Neural cell (in vitro differentiated cells): ENCODE measurements around the gene MGAT5. TPM values are rescaled to one million over a fixed set of nuclear protein-coding genes. Genes with fewer than 3 reads are reported as not detected.

ENCODE experiments used
- H2AFZ ChIP-seq: fragments of 200-600, 300-800 bp; sonication (generic), shearing (Covaris generic); 2 replicates; pipeline ENCODE4 v1.6.0; 2014; ENCODE audit warnings: low read depth, mild to moderate bottlenecking, antibody characterized with exemption, low read length, moderate library complexity
- H3F3A ChIP-seq: fragments of 200-600 bp; shearing (Covaris generic); 2 replicates; pipeline ENCODE4 v1.6.1; 2016; ENCODE audit warnings: mild to moderate bottlenecking, moderate library complexity, mixed read lengths, antibody characterized with exemption, low read length; ENCODE audit not compliant: insufficient read depth, poor library complexity, severe bottlenecking
- H3K27ac ChIP-seq: fragments of 200-600, 300-800 bp; sonication (generic), shearing (Covaris generic); 2 replicates; pipeline ENCODE4 v1.5.1; 2014; ENCODE audit warnings: mild to moderate bottlenecking, low read length, moderate library complexity
- H3K27me3 ChIP-seq: fragments of 300-800, 200-600 bp; sonication (generic), shearing (Covaris generic); 2 replicates; pipeline ENCODE4 v1.6.0; 2014; ENCODE audit warnings: mild to moderate bottlenecking, low read depth, low read length, moderate library complexity; ENCODE audit not compliant: insufficient read depth
- H3K36me3 ChIP-seq: fragments of 300-800, 200-600 bp; sonication (generic), shearing (Covaris generic); 2 replicates; pipeline ENCODE4 v1.5.1; 2014; ENCODE audit warnings: mild to moderate bottlenecking, antibody characterized with exemption, low read length, moderate library complexity; ENCODE audit not compliant: insufficient read depth
- H3K4me2 ChIP-seq: fragments of 300-800, 200-600 bp; sonication (generic), shearing (Covaris generic); 2 replicates; pipeline ENCODE4 v1.6.0; 2014; ENCODE audit warnings: mild to moderate bottlenecking, low read length
- H3K4me3 ChIP-seq: fragments of 300-800, 200-600 bp; sonication (generic), shearing (Covaris generic); 2 replicates; pipeline ENCODE4 v1.5.1; 2014; ENCODE audit warnings: mild to moderate bottlenecking, low read length, moderate library complexity
- H3K79me2 ChIP-seq: fragments of 200-600 bp; shearing (Covaris generic); replicated peaks from 2 replicates; pipeline ENCODE4 v1.6.0; 2014; ENCODE audit warnings: mild to moderate bottlenecking, low read length, moderate library complexity; ENCODE audit not compliant: insufficient read depth
- H3K9ac ChIP-seq: fragments of 300-800, 200-600 bp; sonication (generic), shearing (Covaris generic); 2 replicates; pipeline ENCODE4 v1.6.1; 2016; ENCODE audit warnings: mild to moderate bottlenecking, low read length, mixed read lengths
- H3K9me2 ChIP-seq: fragments of 200-600 bp; shearing (Covaris generic); 2 replicates; pipeline ENCODE4 v1.6.1; 2016; ENCODE audit warnings: mild to moderate bottlenecking, low read length, mixed read lengths; ENCODE audit not compliant: insufficient read depth
- H3K9me3 ChIP-seq: fragments of 200-600, 300-800 bp; sonication (generic), shearing (Covaris generic); 2 replicates; pipeline ENCODE4 v1.6.1; 2016; ENCODE audit warnings: mild to moderate bottlenecking, mixed run types, low read length, moderate library complexity, mixed read lengths
- H4K20me1 ChIP-seq: fragments of 200-600 bp; shearing (Covaris generic); 2 replicates; pipeline ENCODE4 v1.6.1; 2016; ENCODE audit warnings: mild to moderate bottlenecking, mixed run types; ENCODE audit not compliant: insufficient read depth
- CTCF ChIP-seq: fragments of 450-650 bp; IDR thresholded peaks from 2 replicates; pipeline ENCODE4 v1.5.1; 2014; ENCODE audit warnings: antibody characterized with exemption, mild to moderate bottlenecking, moderate library complexity; ENCODE audit not compliant: poor library complexity, severe bottlenecking
- EP300 ChIP-seq: fragments of 450-650 bp; conservative IDR thresholded peaks from 2 replicates; pipeline ENCODE4 v1.6.1; 2014; ENCODE audit warnings: antibody characterized with exemption, mild to moderate bottlenecking, moderate library complexity; ENCODE audit not compliant: poor library complexity, severe bottlenecking
- EZH2 ChIP-seq: fragments of 200-600, 300-800 bp; shearing (Covaris generic), sonication (generic); IDR thresholded peaks from 2 replicates; pipeline ENCODE4 v1.6.1; 2014; ENCODE audit warnings: antibody characterized with exemption, low read length, borderline replicate concordance, mild to moderate bottlenecking; ENCODE audit not compliant: insufficient read depth, poor library complexity, severe bottlenecking
- MXI1 ChIP-seq: fragments of 450-650 bp; conservative IDR thresholded peaks from 2 replicates; pipeline ENCODE4 v1.6.1; 2014; ENCODE audit warnings: antibody characterized with exemption, mild to moderate bottlenecking; ENCODE audit not compliant: poor library complexity, severe bottlenecking
- POLR2AphosphoS5 ChIP-seq: IDR thresholded peaks from 2 replicates; pipeline ENCODE4 v1.6.1; 2012
- RAD21 ChIP-seq: fragments of 450-650 bp; conservative IDR thresholded peaks from 2 replicates; pipeline ENCODE4 v1.6.1; 2014; ENCODE audit warnings: antibody characterized with exemption, mild to moderate bottlenecking, moderate library complexity
- SMC3 ChIP-seq: fragments of 450-650 bp; conservative IDR thresholded peaks from 2 replicates; pipeline ENCODE4 v1.6.1; 2014; ENCODE audit warnings: antibody characterized with exemption, mild to moderate bottlenecking, moderate library complexity; ENCODE audit not compliant: poor library complexity
- TAF1 ChIP-seq: IDR thresholded peaks from 2 replicates; pipeline ENCODE4 v1.6.1; 2012; ENCODE audit warnings: low read depth
- polyA plus RNA-seq: library from polyadenylated mRNA; depleted of rRNA; stranded (reverse); fragments of >200 nt; gene quantifications from 2 replicates; pipeline ENCODE4 v1.2.3, GENCODE V29; 2014
- TF ChIP-seq, protein P1 (sequence below): IDR thresholded peaks from 2 replicates; pipeline ENCODE4 v1.6.1; 2012; ENCODE audit warnings: borderline replicate concordance

MGAT5 gene
- polyA plus RNA-seq, 1 donor from 2014 or later, result 40.9 TPM

- H3K79me2 ChIP-seq, result no peaks in the 10 kb centered on the region
- no peak for TF ChIP-seq EZH2
- TF ChIP-seq TAF1, result no peak
- TF ChIP-seq CTCF, result no peak
- TF ChIP-seq RAD21, result no peak
- TF ChIP-seq SMC3, result no peak
- no peak for TF ChIP-seq EP300
- no peak for TF ChIP-seq MXI1
- TF ChIP-seq POLR2AphosphoS5, result no peak
- TF ChIP-seq, protein P1, sequence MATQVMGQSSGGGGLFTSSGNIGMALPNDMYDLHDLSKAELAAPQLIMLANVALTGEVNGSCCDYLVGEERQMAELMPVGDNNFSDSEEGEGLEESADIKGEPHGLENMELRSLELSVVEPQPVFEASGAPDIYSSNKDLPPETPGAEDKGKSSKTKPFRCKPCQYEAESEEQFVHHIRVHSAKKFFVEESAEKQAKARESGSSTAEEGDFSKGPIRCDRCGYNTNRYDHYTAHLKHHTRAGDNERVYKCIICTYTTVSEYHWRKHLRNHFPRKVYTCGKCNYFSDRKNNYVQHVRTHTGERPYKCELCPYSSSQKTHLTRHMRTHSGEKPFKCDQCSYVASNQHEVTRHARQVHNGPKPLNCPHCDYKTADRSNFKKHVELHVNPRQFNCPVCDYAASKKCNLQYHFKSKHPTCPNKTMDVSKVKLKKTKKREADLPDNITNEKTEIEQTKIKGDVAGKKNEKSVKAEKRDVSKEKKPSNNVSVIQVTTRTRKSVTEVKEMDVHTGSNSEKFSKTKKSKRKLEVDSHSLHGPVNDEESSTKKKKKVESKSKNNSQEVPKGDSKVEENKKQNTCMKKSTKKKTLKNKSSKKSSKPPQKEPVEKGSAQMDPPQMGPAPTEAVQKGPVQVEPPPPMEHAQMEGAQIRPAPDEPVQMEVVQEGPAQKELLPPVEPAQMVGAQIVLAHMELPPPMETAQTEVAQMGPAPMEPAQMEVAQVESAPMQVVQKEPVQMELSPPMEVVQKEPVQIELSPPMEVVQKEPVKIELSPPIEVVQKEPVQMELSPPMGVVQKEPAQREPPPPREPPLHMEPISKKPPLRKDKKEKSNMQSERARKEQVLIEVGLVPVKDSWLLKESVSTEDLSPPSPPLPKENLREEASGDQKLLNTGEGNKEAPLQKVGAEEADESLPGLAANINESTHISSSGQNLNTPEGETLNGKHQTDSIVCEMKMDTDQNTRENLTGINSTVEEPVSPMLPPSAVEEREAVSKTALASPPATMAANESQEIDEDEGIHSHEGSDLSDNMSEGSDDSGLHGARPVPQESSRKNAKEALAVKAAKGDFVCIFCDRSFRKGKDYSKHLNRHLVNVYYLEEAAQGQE, result no peak
- H2AFZ ChIP-seq, result no peak overlapping the region
- H3K27ac ChIP-seq, result no peak overlapping the region
- no peaks in the 10 kb centered on the region for H3K36me3 ChIP-seq
- H3F3A ChIP-seq, result no peaks in the 10 kb centered on the region
- no peaks in the 10 kb centered on the region for H3K27me3 ChIP-seq
- H3K9ac ChIP-seq, result no peak overlapping the region
- no peaks in the 10 kb centered on the region for H4K20me1 ChIP-seq
- H3K4me2 ChIP-seq, result no peak overlapping the region
- H3K4me3 ChIP-seq, result no peak overlapping the region
- H3K9me3 ChIP-seq, result no peaks in the 10 kb centered on the region
- no peaks in the 10 kb centered on the region for H3K9me2 ChIP-seq
Observed at GRCh38 chr2:134499307-134499926, 245.5 kb downstream of the MGAT5 start.

GRCh38 chr2:134500211-134500935, 246.5 kb downstream of the MGAT5 start:
- Histone ChIP-seq H3F3A (no peaks in the 10 kb centered on the region), H3K27me3 (no peaks in the 10 kb centered on the region), H3K79me2 (no peaks in the 10 kb centered on the region), H3K9ac (no peak overlapping the region), H3K4me2 (no peak overlapping the region), H3K27ac (no peak overlapping the region), H2AFZ (no peak overlapping the region), H3K9me3 (no peaks in the 10 kb centered on the region), H4K20me1 (no peaks in the 10 kb centered on the region), H3K9me2 (no peaks in the 10 kb centered on the region), H3K36me3 (no peaks in the 10 kb centered on the region), H3K4me3 (no peak overlapping the region)
- TF ChIP-seq RAD21 (no peak), CTCF (no peak)
